Caco-2 (cell line): ENCODE measurements around the gene COPS9. TPM values are rescaled to one million over a fixed set of nuclear protein-coding genes. Genes with fewer than 3 reads are reported as not detected.

Source experiments
- BruUV-seq: library from RNA; stranded (reverse); fragments of 400-500 nt; replicated peaks from 2 replicates; lab custom pipeline; 2021; lab: Mats Ljungman, UMichigan
- CTCF ChIA-PET: fragments of 300-600 bp; sonication (Branson Sonifier 250); formaldehyde crosslinking; loops from one replicate; lab custom pipeline; 2022; ENCODE audit warnings: antibody characterized with exemption; lab: Charles Lee
- POLR2A ChIA-PET: fragments of 300-600 bp; sonication (Branson Sonifier 250); formaldehyde crosslinking; loops from one replicate; lab custom pipeline; 2022; ENCODE audit warnings: antibody characterized with exemption; lab: Charles Lee
- DNase-seq, 2 experiments: peaks; one replicate each; pipeline versions ENCODE4 v3.0.0 to v3.0.0-alpha.2; 2020 to 2022
- H3K27me3 ChIP-seq: replicated peaks from 2 replicates; pipeline ENCODE4 v1.6.0; 2011; ENCODE audit warnings: low read length; ENCODE audit not compliant: control insufficient read depth, insufficient read depth
- H3K36me3 ChIP-seq: 2 replicates; pipeline ENCODE4 v1.5.1; 2011; ENCODE audit warnings: low read length; ENCODE audit not compliant: control insufficient read depth, insufficient read depth
- H3K4me1 ChIP-seq: fragments of 250-450 bp; sonication (Bioruptor Pico); 2 replicates; pipeline ENCODE4 v1.5.1; 2020; ENCODE audit warnings: mild to moderate bottlenecking
- H3K4me3 ChIP-seq: 2 replicates; pipeline ENCODE4 v1.5.1; 2011; ENCODE audit warnings: low read depth, mild to moderate bottlenecking, control low read depth, low read length
- H3K9me3 ChIP-seq: fragments of 250-450 bp; sonication (Bioruptor Pico); 2 replicates; pipeline ENCODE4 v1.5.1; 2020; ENCODE audit warnings: mild to moderate bottlenecking, moderate library complexity
- H3K27ac Mint-ChIP-seq: one replicate; pipeline ENCODE4 v1.8.0; 2022; ENCODE audit warnings: mixed read lengths; ENCODE audit not compliant: unreplicated experiment
- H3K27me3 Mint-ChIP-seq: one replicate; pipeline ENCODE4 v1.8.0; 2022; ENCODE audit warnings: mixed read lengths; ENCODE audit not compliant: insufficient read depth, unreplicated experiment
- H3K36me3 Mint-ChIP-seq: one replicate; pipeline ENCODE4 v1.8.0; 2022; ENCODE audit warnings: mild to moderate bottlenecking, mixed read lengths; ENCODE audit not compliant: insufficient read depth, unreplicated experiment
- H3K4me1 Mint-ChIP-seq: one replicate; pipeline ENCODE4 v1.8.0; 2022; ENCODE audit warnings: low read depth, mixed read lengths; ENCODE audit not compliant: unreplicated experiment
- H3K4me3 Mint-ChIP-seq: one replicate; pipeline ENCODE4 v1.8.0; 2022; ENCODE audit warnings: mild to moderate bottlenecking, moderate library complexity, mixed read lengths; ENCODE audit not compliant: unreplicated experiment
- H3K9me3 Mint-ChIP-seq: one replicate; pipeline ENCODE4 v1.8.0; 2022; ENCODE audit warnings: mixed read lengths; ENCODE audit not compliant: unreplicated experiment
- intact Hi-C: fragments of 100-400 bp; cut with micrococcal nuclease; formaldehyde crosslinking; loops from one replicate; pipeline ENCODE4 v1.10.0; 2022; ENCODE audit not compliant: unreplicated experiment
- total RNA-seq: library from RNA; stranded (reverse); gene quantifications from 2 replicates; pipeline ENCODE4 v1.2.3, GENCODE V29; 2022
- TF ChIP-seq, protein P1 (sequence below), 2 experiments: fragments of 200-600 bp in 1 of 2; IDR thresholded peaks; 1 replicate in 1 of 2; 2 replicates in 1 of 2; pipeline versions ENCODE4 v1.5.1 to v1.8.0; 2011 to 2022; ENCODE audit warnings: antibody characterized with exemption in 1 of 2, control low read depth in 1 of 2, inconsistent platforms in 1 of 2, low read depth in 1 of 2, low read length in 1 of 2, mild to moderate bottlenecking in 1 of 2, moderate library complexity in 1 of 2; ENCODE audit not compliant: insufficient read depth in 1 of 2, severe bottlenecking in 1 of 2, unreplicated experiment in 1 of 2

The COPS9 gene
- total RNA-seq, 1 experiment from 2014 or later: 86.3 TPM

DNA sequence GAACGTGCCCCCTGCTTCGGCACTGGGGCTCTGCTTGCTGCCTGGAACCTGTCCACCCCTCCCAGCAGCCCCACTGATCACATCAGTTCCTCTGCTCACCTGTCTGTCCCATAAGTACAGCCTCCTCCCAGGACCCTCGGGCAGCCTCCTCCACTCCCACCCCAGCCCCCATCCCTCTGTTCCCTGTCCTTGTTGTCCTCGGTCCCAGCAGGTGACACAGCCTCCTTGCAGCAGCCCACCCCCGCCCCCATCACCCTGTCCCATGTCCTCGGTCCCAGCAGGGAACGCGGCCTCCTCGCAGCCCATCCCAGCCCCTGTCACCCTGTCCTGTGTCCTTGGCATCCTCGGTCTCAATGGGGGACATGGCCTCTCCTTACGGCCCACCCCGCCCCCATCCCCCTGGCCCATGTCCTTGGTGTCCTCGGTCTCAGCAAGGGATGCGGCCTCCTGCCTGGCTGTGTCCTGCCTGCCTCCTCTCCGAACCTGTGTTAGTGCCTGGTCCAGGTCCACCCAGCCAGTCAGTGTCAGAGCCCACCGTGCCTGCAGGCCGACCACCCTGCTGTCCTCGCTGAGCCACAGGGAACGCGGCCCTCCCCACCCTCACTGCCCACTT, 8.7 kb upstream of the COPS9 start:
- Mint-ChIP-seq H3K36me3 (peaks cover 5% of the 10 kb centered on the region), H3K4me3 (no peak overlapping the region), H3K4me1 (no peaks in the 10 kb centered on the region), H3K9me3 (no peaks in the 10 kb centered on the region), H3K27ac (no peak overlapping the region), H3K27me3 (peaks cover 3% of the 10 kb centered on the region)
- H3K27me3 ChIP-seq: no peaks in the 10 kb centered on the region; the same call in 1 of the 2 replicates
- H3K4me3 ChIP-seq: no peak overlapping the region
- intact Hi-C loops: no loop called here
- H3K36me3 ChIP-seq: no peaks in the 10 kb centered on the region
- CTCF ChIA-PET: interaction anchor here (0.9 to 3.6 kb wide), 3 partner anchors 83 to 576 kb away, joined by 3 to 35 read pairs (median 4); no protein-coding TSS in a partner anchor
- POLR2A ChIA-PET: no interaction called here
- H3K4me1 ChIP-seq: no peaks in the 10 kb centered on the region
- BruUV-seq: no TSS peak
- no peak for DNase-seq
- H3K9me3 ChIP-seq: no peaks in the 10 kb centered on the region
- TF ChIP-seq, protein P1, sequence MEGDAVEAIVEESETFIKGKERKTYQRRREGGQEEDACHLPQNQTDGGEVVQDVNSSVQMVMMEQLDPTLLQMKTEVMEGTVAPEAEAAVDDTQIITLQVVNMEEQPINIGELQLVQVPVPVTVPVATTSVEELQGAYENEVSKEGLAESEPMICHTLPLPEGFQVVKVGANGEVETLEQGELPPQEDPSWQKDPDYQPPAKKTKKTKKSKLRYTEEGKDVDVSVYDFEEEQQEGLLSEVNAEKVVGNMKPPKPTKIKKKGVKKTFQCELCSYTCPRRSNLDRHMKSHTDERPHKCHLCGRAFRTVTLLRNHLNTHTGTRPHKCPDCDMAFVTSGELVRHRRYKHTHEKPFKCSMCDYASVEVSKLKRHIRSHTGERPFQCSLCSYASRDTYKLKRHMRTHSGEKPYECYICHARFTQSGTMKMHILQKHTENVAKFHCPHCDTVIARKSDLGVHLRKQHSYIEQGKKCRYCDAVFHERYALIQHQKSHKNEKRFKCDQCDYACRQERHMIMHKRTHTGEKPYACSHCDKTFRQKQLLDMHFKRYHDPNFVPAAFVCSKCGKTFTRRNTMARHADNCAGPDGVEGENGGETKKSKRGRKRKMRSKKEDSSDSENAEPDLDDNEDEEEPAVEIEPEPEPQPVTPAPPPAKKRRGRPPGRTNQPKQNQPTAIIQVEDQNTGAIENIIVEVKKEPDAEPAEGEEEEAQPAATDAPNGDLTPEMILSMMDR (IDR thresholded peaks at IDR 0.05; ENCODE audit: insufficient read depth in 1 of 2, low read depth in 1 of 2, low read length in 1 of 2, severe bottlenecking in 1 of 2, unreplicated experiment in 1 of 2): no peak

DNA sequence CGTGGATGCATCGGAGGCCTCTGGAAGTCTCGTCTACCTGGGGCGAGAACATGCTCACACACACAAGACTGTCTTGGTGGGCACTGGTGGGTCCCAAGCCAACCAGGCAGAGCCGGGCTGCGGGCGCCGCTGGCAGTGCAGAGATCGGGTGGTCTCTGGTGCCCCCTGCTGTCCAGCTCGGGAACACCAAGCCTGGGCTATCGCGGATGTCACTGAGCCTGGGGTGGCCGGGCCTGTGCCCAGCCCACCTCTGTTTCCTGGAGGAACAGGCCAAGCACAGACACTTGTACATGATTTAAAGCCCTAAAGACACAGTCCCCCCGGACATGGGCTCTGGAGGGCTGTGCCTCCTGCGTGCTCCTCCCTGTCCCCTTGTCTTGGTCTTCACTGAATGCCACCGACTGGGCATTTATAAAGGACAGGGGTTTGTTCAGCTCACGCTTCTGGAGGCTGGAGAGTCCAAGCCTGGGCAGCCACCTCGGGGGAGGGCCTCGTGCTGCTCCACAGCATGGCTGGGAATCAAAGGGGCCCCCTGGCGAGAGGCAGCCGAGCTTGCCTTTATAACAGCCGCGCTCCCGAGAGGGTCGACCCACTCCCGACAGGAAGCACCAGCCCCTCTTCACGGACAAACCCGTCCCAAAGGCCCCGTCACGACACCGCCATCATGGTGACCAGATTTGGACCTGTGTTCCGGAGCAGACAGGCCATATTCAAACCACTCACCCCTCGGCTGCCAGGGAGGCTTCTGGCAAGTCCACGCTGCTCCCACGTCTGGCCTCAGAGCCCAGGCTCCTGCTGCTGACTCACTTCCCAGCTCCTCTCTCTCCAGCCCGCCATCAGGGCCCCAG, 7.9 kb upstream of the COPS9 start:
- H3K4me1 Mint-ChIP-seq: no peaks in the 10 kb centered on the region
- Histone ChIP-seq H3K4me1 (no peaks in the 10 kb centered on the region), H3K36me3 (no peaks in the 10 kb centered on the region), H3K9me3 (no peaks in the 10 kb centered on the region), H3K4me3 (no peak overlapping the region), H3K27me3 (no peaks in the 10 kb centered on the region; the same call in 1 of the 2 replicates)
- intact Hi-C loops: loop anchor here (1.0 kb wide), 1 partner anchor 83 kb away; no protein-coding TSS in a partner anchor
- no peak overlapping the region for H3K27ac Mint-ChIP-seq
- BruUV-seq: no TSS peak
- ChIA-PET POLR2A (no interaction called here), CTCF (interaction anchor here (0.9 to 3.6 kb wide), 2 partner anchors 83 to 577 kb away, joined by 3 to 35 read pairs; no protein-coding TSS in a partner anchor)
- peaks cover 5% of the 10 kb centered on the region for H3K36me3 Mint-ChIP-seq
- peak; percentile 54 to 77 for DNase-seq
- no peak overlapping the region for H3K4me3 Mint-ChIP-seq
- no peaks in the 10 kb centered on the region for H3K9me3 Mint-ChIP-seq
- TF ChIP-seq, protein P1 (IDR thresholded peaks at IDR 0.05; ENCODE audit: insufficient read depth in 1 of 2, low read depth in 1 of 2, low read length in 1 of 2, severe bottlenecking in 1 of 2, unreplicated experiment in 1 of 2): peak; percentile 79 to 80
- H3K27me3 Mint-ChIP-seq: peaks cover 3% of the 10 kb centered on the region

DNA sequence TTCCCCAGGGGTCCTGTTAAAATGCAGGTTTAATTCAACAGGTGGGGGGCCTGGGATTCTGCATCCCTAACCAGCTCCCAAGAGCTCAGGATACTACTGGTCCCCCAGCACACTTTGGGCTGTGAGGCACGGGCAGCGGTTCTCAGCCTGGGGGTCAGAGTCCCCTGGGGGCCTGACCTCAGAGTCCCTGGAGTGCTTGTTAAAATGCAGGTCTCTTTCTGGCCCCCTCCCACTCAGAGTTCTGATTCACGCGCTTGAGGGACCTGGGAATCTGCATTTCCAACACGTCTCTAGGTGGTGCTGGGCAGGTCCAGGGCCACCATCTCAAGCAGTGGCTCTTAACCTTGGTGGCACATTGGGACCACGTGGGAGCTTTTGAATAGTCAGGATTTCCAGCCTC, 7.2 kb upstream of the COPS9 start:
- Mint-ChIP-seq H3K4me3 (no peak overlapping the region), H3K36me3 (peaks cover 5% of the 10 kb centered on the region), H3K4me1 (no peaks in the 10 kb centered on the region), H3K9me3 (no peaks in the 10 kb centered on the region), H3K27ac (no peak overlapping the region), H3K27me3 (peaks cover 3% of the 10 kb centered on the region)
- DNase-seq: no peak
- Histone ChIP-seq H3K9me3 (no peaks in the 10 kb centered on the region), H3K36me3 (no peaks in the 10 kb centered on the region), H3K27me3 (no peaks in the 10 kb centered on the region; the same call in 1 of the 2 replicates), H3K4me3 (no peak overlapping the region), H3K4me1 (no peaks in the 10 kb centered on the region)
- ChIA-PET POLR2A (no interaction called here), CTCF (interaction anchor here (3.6 kb wide), 1 partner anchor 83 kb away, joined by 35 read pairs; no protein-coding TSS in a partner anchor)
- BruUV-seq: no TSS peak
- intact Hi-C loops: loop anchor here (1.0 kb wide), 1 partner anchor 82 kb away; no protein-coding TSS in a partner anchor
- TF ChIP-seq, protein P1 (IDR thresholded peaks at IDR 0.05; ENCODE audit: insufficient read depth in 1 of 2, low read depth in 1 of 2, low read length in 1 of 2, severe bottlenecking in 1 of 2, unreplicated experiment in 1 of 2): no peak
